GM21447 (cell line): ENCODE results near the gene SCN5A.
A peak's percentile ranks its signal among the peaks of the same experiment; 100 is the strongest.

Source experiments
- ATAC-seq: cut with Tn5 transposase; IDR thresholded peaks from one replicate; pipeline ENCODE4 v1.9.1; 2021; ENCODE audit not compliant: unreplicated experiment

The SCN5A gene

GRCh38 chr3:38649500-38650247 lies at the start of gene SCN5A:
Gene SCN5A (minus strand): TSS chr3:38649687. CDS start chr3:38633307, 16,380 bp downstream.
- ATAC-seq, result no peak

GRCh38 chr3:38698760-38699159 lies 49.3 kb upstream of the SCN5A start:
- no peak for ATAC-seq

- no peak for ATAC-seq
Observed at GRCh38 chr3:38698061-38698460, 48.6 kb upstream of the SCN5A start.

GRCh38 chr3:38696034-38696433 lies 46.5 kb upstream of the SCN5A start:
- ATAC-seq, result no peak

- no peak for ATAC-seq
Observed at GRCh38 chr3:38690185-38690584, 40.7 kb upstream of the SCN5A start.

GRCh38 chr3:38689774-38690173 lies 40.3 kb upstream of the SCN5A start:
- ATAC-seq, result no peak

GRCh38 chr3:38689346-38689745 lies 39.9 kb upstream of the SCN5A start:
- no peak for ATAC-seq

GRCh38 chr3:38687321-38687720 lies 37.8 kb upstream of the SCN5A start:
- no peak for ATAC-seq

- ATAC-seq, result no peak
Observed at GRCh38 chr3:38684546-38684945, 35.1 kb upstream of the SCN5A start.

- no peak for ATAC-seq
Observed at GRCh38 chr3:38669668-38670067, 20.2 kb upstream of the SCN5A start.

GRCh38 chr3:38662544-38662943 lies 13.1 kb upstream of the SCN5A start:
- no peak for ATAC-seq

- no peak for ATAC-seq
Observed at GRCh38 chr3:38658841-38659240, 9.4 kb upstream of the SCN5A start.

- no peak for ATAC-seq
Observed at GRCh38 chr3:38657369-38657768, 7.9 kb upstream of the SCN5A start.

- no peak for ATAC-seq
Observed at GRCh38 chr3:38655708-38656300, 6.3 kb upstream of the SCN5A start.

GRCh38 chr3:38653685-38654537 lies 4.4 kb upstream of the SCN5A start:
- ATAC-seq, result no peak

- ATAC-seq, result no peak
Observed at GRCh38 chr3:38652934-38653333, 3.4 kb upstream of the SCN5A start.

- ATAC-seq, result peak; percentile 54
Observed at GRCh38 chr3:38651153-38651789, 1.8 kb upstream of the SCN5A start.

- no peak for ATAC-seq
Observed at GRCh38 chr3:38650248-38650951, 913 bp upstream of the SCN5A start.

GRCh38 chr3:38648659-38649499 lies 608 bp downstream of the SCN5A start:
- ATAC-seq, result no peak
